Neural progenitor cell (in vitro differentiated cells): Measurements from ENCODE around the gene SARDH. TPM values are rescaled to one million over a fixed set of nuclear protein-coding genes. Genes with fewer than 3 reads are reported as not detected.

ENCODE experiments used
- DNase-seq: peaks from one replicate; pipeline ENCODE4 v3.0.0-alpha.2; 2016; ENCODE audit warnings: low spot score
- H2AFZ ChIP-seq: fragments of 200-600 bp; sonication (generic); replicated peaks from 2 replicates; pipeline ENCODE4 v1.6.1; 2016; ENCODE audit warnings: antibody characterized with exemption
- H3F3A ChIP-seq: fragments of 200-600 bp; sonication (generic); 2 replicates; pipeline ENCODE4 v1.6.1; 2016; ENCODE audit warnings: antibody characterized with exemption, low read depth
- H3K27ac ChIP-seq: fragments of 200-600 bp; sonication (generic); 2 replicates; pipeline ENCODE4 v1.5.1; 2016; ENCODE audit warnings: mild to moderate bottlenecking
- H3K27me3 ChIP-seq: fragments of 200-600 bp; sonication (generic); 2 replicates; pipeline ENCODE4 v1.6.1; 2016; ENCODE audit warnings: mild to moderate bottlenecking, moderate library complexity
- H3K36me3 ChIP-seq: fragments of 200-600 bp; sonication (generic); 2 replicates; pipeline ENCODE4 v1.5.1; 2016
- H3K4me1 ChIP-seq: fragments of 200-600 bp; sonication (generic); 2 replicates; pipeline ENCODE4 v1.6.1; 2016; ENCODE audit warnings: mixed run types
- H3K4me2 ChIP-seq: fragments of 200-600 bp; sonication (generic); 2 replicates; pipeline ENCODE4 v1.6.1; 2016
- H3K4me3 ChIP-seq: fragments of 200-600 bp; sonication (generic); 2 replicates; pipeline ENCODE4 v1.5.1; 2016
- H3K79me2 ChIP-seq: fragments of 200-600 bp; sonication (generic); 2 replicates; pipeline ENCODE4 v1.6.1; 2016; ENCODE audit warnings: low read depth
- H3K9ac ChIP-seq: fragments of 200-600 bp; sonication (generic); 2 replicates; pipeline ENCODE4 v1.6.1; 2016
- H3K9me3 ChIP-seq: fragments of 200-600 bp; sonication (generic); 2 replicates; pipeline ENCODE4 v1.5.1; 2016; ENCODE audit warnings: low read depth
- H4K20me1 ChIP-seq: fragments of 200-600 bp; sonication (generic); 2 replicates; pipeline ENCODE4 v1.6.1; 2016; ENCODE audit warnings: low read depth
- H3K27ac Mint-ChIP-seq: 3 replicates; pipeline ENCODE4 v1.8.0; 2021; ENCODE audit warnings: mixed read lengths
- H3K27me3 Mint-ChIP-seq: 2 replicates; pipeline ENCODE4 v1.8.0; 2022; ENCODE audit warnings: low read depth, mild to moderate bottlenecking, inconsistent platforms, moderate library complexity, mixed read lengths; ENCODE audit not compliant: insufficient read depth
- H3K36me3 Mint-ChIP-seq: 3 replicates; pipeline ENCODE4 v1.8.0; 2021; ENCODE audit warnings: mixed read lengths
- H3K4me1 Mint-ChIP-seq: 3 replicates; pipeline ENCODE4 v1.8.0; 2021; ENCODE audit warnings: mixed read lengths
- H3K4me3 Mint-ChIP-seq: 3 replicates; pipeline ENCODE4 v1.8.0; 2021; ENCODE audit warnings: mild to moderate bottlenecking, moderate library complexity, mixed read lengths
- H3K9me3 Mint-ChIP-seq: 3 replicates; pipeline ENCODE4 v1.8.0; 2020; ENCODE audit warnings: mixed read lengths
- EZH2 ChIP-seq: fragments of 200-600 bp; sonication (generic); IDR thresholded peaks from 2 replicates; pipeline ENCODE4 v1.6.1; 2017; ENCODE audit warnings: antibody characterized with exemption, mild to moderate bottlenecking, moderate library complexity
- EZH2phosphoT487 ChIP-seq: fragments of 200-600 bp; sonication (generic); IDR thresholded peaks from 2 replicates; pipeline ENCODE4 v1.6.1; 2017; ENCODE audit warnings: antibody characterized with exemption
- total RNA-seq: library from RNA; depleted of rRNA; stranded (reverse); fragments of >200 nt; gene quantifications from 2 replicates; pipeline ENCODE4 v1.2.3, GENCODE V29; 2015; ENCODE audit warnings: low replicate concordance
- TF ChIP-seq, protein P1 (sequence below): fragments of 200-600 bp; sonication (generic); IDR thresholded peaks from 2 replicates; pipeline ENCODE4 v1.5.1; 2017; ENCODE audit warnings: antibody characterized with exemption, mild to moderate bottlenecking

The SARDH gene
- total RNA-seq, 1 donor from 2014 or later, result 3.9 TPM

DNA sequence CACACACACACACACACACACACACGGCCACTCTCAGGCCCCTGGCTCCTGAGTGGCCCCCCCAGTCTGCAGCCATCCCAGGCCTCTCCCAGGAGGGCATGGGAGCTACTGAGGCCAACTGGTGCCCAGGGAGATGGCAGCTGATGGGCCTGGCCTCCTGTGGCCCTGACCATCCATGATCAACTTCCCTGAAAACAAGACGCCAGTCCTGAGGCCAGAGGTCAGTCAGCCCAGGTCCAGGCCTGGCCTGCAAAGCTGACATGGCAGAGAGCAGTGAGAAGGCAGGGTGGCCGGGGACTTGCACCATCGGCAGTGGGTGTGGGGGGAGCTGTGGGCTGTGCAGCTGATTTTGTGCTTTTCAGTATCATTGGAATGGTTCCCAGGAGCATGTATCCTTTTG lies 47.0 kb downstream of the SARDH start:
- Mint-ChIP-seq H3K27me3 (peaks cover 19% of the 10 kb centered on the region), H3K4me1 (peaks cover 25% of the 10 kb centered on the region), H3K9me3 (no peaks in the 10 kb centered on the region), H3K36me3 (no peaks in the 10 kb centered on the region), H3K27ac (peak overlapping the region; percentile 57), H3K4me3 (no peak overlapping the region)
- H3K27ac ChIP-seq, result no peak overlapping the region
- no peak overlapping the region for H3K9ac ChIP-seq
- no peak overlapping the region for H2AFZ ChIP-seq
- no peak overlapping the region for H3K4me3 ChIP-seq
- no peaks in the 10 kb centered on the region for H3K4me1 ChIP-seq
- no peaks in the 10 kb centered on the region for H3K27me3 ChIP-seq
- TF ChIP-seq, protein P1, sequence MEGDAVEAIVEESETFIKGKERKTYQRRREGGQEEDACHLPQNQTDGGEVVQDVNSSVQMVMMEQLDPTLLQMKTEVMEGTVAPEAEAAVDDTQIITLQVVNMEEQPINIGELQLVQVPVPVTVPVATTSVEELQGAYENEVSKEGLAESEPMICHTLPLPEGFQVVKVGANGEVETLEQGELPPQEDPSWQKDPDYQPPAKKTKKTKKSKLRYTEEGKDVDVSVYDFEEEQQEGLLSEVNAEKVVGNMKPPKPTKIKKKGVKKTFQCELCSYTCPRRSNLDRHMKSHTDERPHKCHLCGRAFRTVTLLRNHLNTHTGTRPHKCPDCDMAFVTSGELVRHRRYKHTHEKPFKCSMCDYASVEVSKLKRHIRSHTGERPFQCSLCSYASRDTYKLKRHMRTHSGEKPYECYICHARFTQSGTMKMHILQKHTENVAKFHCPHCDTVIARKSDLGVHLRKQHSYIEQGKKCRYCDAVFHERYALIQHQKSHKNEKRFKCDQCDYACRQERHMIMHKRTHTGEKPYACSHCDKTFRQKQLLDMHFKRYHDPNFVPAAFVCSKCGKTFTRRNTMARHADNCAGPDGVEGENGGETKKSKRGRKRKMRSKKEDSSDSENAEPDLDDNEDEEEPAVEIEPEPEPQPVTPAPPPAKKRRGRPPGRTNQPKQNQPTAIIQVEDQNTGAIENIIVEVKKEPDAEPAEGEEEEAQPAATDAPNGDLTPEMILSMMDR, result no peak
- TF ChIP-seq EZH2phosphoT487 (no peak), EZH2 (no peak)
- DNase-seq, result no peak
- no peak overlapping the region for H3K4me2 ChIP-seq
- no peaks in the 10 kb centered on the region for H4K20me1 ChIP-seq
- H3K79me2 ChIP-seq, result no peaks in the 10 kb centered on the region
- H3K9me3 ChIP-seq, result no peaks in the 10 kb centered on the region
- no peaks in the 10 kb centered on the region for H3F3A ChIP-seq
- H3K36me3 ChIP-seq, result no peaks in the 10 kb centered on the region

DNA sequence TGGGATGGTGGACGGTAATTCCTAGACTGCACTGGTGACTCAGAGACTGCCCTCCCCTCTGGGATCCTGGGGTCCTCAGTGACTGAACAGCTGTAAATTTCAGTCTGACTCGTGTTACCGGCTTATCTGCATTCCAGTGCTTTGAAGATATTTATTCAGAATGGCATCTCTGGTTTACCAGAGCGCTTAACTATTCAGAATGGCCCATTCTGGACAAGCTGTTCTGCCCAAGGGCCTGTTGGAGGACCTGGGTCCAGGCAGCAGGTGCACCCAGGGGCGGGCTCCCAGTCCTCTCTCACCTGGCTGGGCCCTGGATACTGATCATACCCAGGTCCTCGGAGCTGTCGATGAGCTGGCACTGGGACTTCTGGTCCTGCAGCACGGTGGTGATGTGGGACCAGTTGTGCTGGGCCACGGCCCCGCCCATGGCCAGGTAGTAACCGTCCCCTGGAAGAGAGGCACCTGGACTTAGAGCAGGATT lies 48.0 kb downstream of the SARDH start:
- no peaks in the 10 kb centered on the region for H3K36me3 ChIP-seq
- no peaks in the 10 kb centered on the region for H3K4me1 ChIP-seq
- H4K20me1 ChIP-seq, result no peaks in the 10 kb centered on the region
- H3K27me3 Mint-ChIP-seq, result peaks cover 17% of the 10 kb centered on the region
- peaks cover 25% of the 10 kb centered on the region for H3K4me1 Mint-ChIP-seq
- no peaks in the 10 kb centered on the region for H3F3A ChIP-seq
- H3K9ac ChIP-seq, result no peak overlapping the region
- TF ChIP-seq, protein P1, result no peak
- TF ChIP-seq EZH2phosphoT487 (no peak), EZH2 (no peak)
- H3K9me3 Mint-ChIP-seq, result no peaks in the 10 kb centered on the region
- no peaks in the 10 kb centered on the region for H3K27me3 ChIP-seq
- H3K27ac ChIP-seq, result no peak overlapping the region
- H3K4me2 ChIP-seq, result no peak overlapping the region
- no peaks in the 10 kb centered on the region for H3K79me2 ChIP-seq
- H2AFZ ChIP-seq, result no peak overlapping the region
- H3K9me3 ChIP-seq, result no peaks in the 10 kb centered on the region
- no peak overlapping the region for H3K4me3 Mint-ChIP-seq
- H3K4me3 ChIP-seq, result no peak overlapping the region
- no peak for DNase-seq
- no peak overlapping the region for H3K27ac Mint-ChIP-seq
- no peaks in the 10 kb centered on the region for H3K36me3 Mint-ChIP-seq

DNA sequence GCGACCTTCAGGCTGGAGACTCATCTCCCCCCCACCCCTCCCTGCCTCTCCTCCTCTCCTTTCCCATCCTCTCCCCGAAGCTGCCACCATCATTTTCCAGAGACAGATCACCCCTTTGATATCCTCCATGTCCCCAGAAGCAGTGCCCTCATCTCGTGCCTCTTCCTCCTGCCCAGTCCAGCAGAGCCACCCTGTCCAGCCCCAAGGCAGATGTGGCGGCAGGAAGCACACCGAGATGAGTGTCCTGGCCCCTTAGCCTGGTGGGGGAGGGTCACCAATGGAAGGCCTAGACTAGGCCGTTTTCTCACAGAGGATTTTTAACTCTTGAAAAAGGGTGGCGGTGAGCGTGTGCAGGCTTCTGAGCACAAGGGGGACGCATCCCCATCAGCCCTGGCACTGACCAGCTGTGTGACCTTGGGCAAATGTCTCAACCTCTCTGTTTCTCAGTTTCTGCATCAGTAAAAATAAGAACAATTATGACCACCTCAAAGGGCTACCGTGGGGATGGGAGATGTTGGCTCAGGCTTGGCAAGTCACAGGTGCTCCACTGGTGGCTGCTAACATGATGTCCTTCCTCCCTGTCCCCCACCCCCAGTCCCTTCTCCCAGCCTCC lies 48.9 kb downstream of the SARDH start:
- H3K4me2 ChIP-seq, result no peak overlapping the region
- H3K79me2 ChIP-seq, result no peaks in the 10 kb centered on the region
- H3K4me3 ChIP-seq, result no peak overlapping the region
- no peak overlapping the region for H3K27ac ChIP-seq
- H3K36me3 ChIP-seq, result no peaks in the 10 kb centered on the region
- Mint-ChIP-seq H3K4me1 (peaks cover 25% of the 10 kb centered on the region), H3K4me3 (no peak overlapping the region), H3K27ac (no peak overlapping the region), H3K27me3 (peaks cover 16% of the 10 kb centered on the region), H3K9me3 (no peaks in the 10 kb centered on the region), H3K36me3 (no peaks in the 10 kb centered on the region)
- DNase-seq, result no peak
- H3K27me3 ChIP-seq, result no peaks in the 10 kb centered on the region
- H2AFZ ChIP-seq, result no peak overlapping the region
- no peaks in the 10 kb centered on the region for H4K20me1 ChIP-seq
- H3K4me1 ChIP-seq, result no peaks in the 10 kb centered on the region
- no peaks in the 10 kb centered on the region for H3F3A ChIP-seq
- TF ChIP-seq, protein P1, result no peak
- no peaks in the 10 kb centered on the region for H3K9me3 ChIP-seq
- H3K9ac ChIP-seq, result no peak overlapping the region
